Left cardiac atrium (tissue), 4 donors: ENCODE data around the gene EIF2S1. TPM values are rescaled to one million over a fixed set of nuclear protein-coding genes. Genes with fewer than 3 reads are reported as not detected.

Source experiments
- ATAC-seq, 2 donors: fragments of 200-7000 bp; cut with Tn5 transposase; one replicate each; pipeline ENCODE4 v1.9.1; 2020; ENCODE audit warnings: mild to moderate bottlenecking in 2 of 2, moderate library complexity in 2 of 2
- DNase-seq: peaks from one replicate; pipeline ENCODE4 v3.0.0-alpha.2; 2020
- intact Hi-C, 2 donors: fragments of 100-400 bp; cut with DNase I; formaldehyde crosslinking; loops; one replicate each; pipeline versions ENCODE4 v1.14.1 to v1.15.1; 2022 to 2023
- total RNA-seq, 2 donors: library from RNA; stranded (reverse); fragmentation: NEBNext Ultra II Directional; extraction: Animal tissue kit (Norgen Biotek cat#: 25700); gene quantifications; one replicate each; pipeline ENCODE4 v1.2.1, GENCODE V29; 2021
- donor health status: DM: no; HTN: yes; CAD: no.
- donor health status: DM: no; HTN: yes; CAD: no; lungs with severe emphysema.
- donor health status: DM: yes; HTN: yes; CAD: no.
- donor health status: Dilated cardiomyopathy.

The EIF2S1 gene
- total RNA-seq, 2 donors from 2014 or later = 79.3 to 96.4 TPM

DNA sequence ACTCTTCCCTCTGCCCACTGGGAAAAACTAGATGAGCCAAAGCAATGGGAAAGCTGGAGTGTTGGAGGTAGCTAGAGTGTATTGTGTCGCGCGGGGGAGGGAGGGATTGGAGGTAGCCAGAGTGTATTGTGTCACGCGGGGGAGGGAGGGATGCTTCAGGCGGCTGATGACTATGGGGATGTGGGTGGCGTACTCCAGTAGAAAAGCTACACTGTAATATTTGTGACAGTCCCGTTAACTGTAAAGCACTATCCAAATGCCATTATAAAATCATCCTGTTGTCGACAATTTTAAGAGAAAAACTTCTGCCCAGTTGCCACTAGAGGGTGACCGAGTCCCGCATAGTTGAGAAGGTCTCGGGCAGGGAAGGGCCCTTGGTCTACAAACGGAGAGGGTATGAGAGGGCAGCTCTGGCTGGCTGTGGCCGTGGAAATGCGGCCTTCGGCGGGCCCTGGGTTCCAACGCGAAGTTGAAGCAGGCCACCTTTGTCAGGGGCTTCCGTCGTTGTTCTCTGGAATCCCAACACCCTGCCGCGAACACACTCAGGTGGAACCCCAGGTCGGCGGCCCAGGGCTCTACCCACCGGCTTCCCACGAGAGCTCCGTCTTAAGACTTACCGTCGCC, 67.0 kb downstream of the EIF2S1 start:
- intact Hi-C loops = loop anchor here (1.0 to 5.0 kb wide), 2 partner anchors 144 to 145 kb away; no protein-coding TSS in a partner anchor
- ATAC-seq (peak; percentile 90 to 94), DNase-seq (peak; percentile 75)

DNA sequence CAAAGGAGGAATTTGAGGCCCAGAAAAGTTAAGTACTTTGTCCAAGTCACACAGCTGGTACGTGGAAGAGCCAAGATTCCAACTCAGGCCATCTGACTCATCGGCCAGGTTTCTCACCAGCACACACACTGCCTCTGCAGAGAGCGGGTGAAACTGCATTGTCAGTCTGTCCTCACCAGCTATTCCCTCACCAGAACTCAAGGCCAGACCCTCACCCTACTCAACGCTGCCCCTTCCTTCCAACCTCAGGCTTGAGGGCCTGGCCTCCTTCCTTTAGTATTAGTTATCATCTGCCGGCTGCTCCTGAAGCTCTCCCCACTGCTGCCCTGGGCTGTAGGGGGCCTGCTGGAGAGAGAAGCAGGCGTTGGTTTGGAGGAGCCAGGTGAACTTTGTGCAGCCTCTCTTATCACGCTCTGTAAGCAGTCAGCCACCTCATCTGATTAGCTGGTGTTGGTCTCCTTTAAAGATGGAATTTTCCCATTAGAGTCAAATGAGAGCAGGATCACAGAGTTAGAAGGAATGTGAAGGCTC, 68.4 kb downstream of the EIF2S1 start:
- no peak for DNase-seq
- intact Hi-C loops = loop anchor here in 1 of 2 donors (5.0 kb wide), 1 partner anchor 144 kb away; no protein-coding TSS in a partner anchor
- peak in 1 of 2 donors; percentile 65 for ATAC-seq

DNA sequence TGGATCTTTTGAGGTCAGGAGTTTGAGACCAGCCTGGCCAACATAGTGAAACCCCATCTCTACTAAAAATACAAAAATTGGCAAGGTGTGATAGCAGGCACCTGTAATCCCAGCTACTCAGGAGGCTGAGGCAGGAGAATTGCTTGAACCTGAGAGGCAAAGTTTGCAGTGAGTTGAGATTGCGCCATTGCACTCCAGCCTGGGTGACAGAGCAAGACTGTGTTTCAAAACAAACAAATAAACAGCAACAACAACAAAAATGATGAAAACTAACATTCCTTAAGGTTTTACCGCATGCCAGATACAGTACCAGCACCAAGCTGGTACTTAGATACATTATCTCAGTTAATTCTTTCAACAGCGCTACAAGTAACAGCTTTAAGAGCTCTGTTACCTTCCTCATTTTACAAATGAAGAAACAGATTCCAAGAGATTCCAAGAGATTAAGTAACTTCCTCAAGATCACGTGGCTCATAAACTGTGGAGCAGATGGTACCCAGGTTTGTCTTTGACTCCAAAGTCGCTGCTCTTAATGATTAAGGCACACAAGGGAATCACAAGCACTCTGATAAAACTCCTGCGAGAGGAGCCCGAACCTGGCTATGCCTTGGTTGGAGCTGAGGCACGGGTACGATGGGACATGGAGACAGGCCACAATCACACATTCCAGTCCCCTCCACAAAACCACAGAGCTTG, 69.5 kb downstream of the EIF2S1 start:
- DNase-seq (no peak), ATAC-seq (no peak)
- intact Hi-C loops = loop anchor here in 1 of 2 donors (5.0 kb wide), 1 partner anchor 143 kb away; no protein-coding TSS in a partner anchor

DNA sequence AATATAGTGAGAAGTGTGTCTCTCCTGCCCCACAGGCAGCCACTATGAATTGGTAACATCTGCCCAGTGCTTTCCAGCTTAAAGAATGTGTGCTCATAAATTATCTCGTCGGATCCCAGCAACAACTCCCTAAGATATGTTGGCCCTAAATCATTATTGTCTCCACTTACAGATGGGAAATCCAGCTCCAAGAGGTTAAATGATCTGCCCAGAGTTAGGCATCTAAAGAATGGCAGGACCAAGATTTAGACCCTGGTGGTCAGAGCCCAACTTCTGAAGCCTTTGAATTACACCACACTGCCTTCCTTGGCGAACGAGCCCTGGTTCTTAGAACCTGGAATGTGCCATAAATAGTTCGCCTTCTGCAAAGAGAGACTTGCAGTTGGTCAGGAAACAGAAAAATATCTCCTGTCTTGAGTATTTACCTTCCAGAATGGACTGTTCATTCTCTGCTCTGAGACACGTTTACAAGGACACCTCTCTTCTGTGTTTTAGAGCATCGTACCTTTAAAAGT, 72.0 kb downstream of the EIF2S1 start:
- intact Hi-C loops = no loop called here
- no peak for ATAC-seq
- no peak for DNase-seq

DNA sequence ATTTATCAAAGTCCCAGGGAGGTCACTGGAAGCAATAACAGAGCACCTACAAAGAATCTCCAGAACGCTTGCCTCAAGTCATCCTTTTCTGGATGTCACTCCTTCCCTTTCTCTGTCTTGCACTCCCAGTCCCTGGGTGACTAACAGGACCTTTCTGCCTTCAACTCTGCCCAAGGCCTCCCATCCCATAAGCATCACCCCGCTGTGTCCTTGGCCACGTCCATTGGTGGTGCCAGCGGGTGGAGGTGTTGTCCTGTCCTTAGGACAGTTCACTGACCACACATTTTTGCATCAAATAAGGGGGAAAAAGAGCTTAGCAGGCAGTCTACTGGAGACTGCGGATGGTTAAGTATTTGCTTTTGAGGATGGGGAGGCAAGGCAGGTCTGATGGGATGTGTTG, 75.5 kb downstream of the EIF2S1 start:
- DNase-seq (no peak), ATAC-seq (peak in 1 of 2 donors; percentile 30)
- intact Hi-C loops = no loop called here

Other genes with a start within 250 kb of the EIF2S1 start
- not detected for gene GARIN2, start 170.9 kb upstream of the EIF2S1 start, total RNA-seq
- 10 to 100 TPM; 13.7 to 15.9 TPM for gene PALS1, start 118.9 kb upstream of the EIF2S1 start, total RNA-seq
- 100 to 1,000 TPM; 105 to 144 TPM for gene ATP6V1D, start 524 bp upstream of the EIF2S1 start, total RNA-seq
- gene PLEK2, start 51.8 kb downstream of the EIF2S1 start, total RNA-seq = under 1 TPM; 0.35 to 0.76 TPM
- 1 to 10 TPM; 1.5 to 6.5 TPM for gene TMEM229B, start 128.4 kb downstream of the EIF2S1 start, total RNA-seq
- gene PLEKHH1, start 173.0 kb downstream of the EIF2S1 start, total RNA-seq = 1 to 10 TPM; 3.6 to 5.5 TPM
- 10 to 100 TPM; 13.0 to 14.2 TPM for gene PIGH, start 239.9 kb downstream of the EIF2S1 start, total RNA-seq